ENCODE data around the gene TMEM63C.

DNA sequence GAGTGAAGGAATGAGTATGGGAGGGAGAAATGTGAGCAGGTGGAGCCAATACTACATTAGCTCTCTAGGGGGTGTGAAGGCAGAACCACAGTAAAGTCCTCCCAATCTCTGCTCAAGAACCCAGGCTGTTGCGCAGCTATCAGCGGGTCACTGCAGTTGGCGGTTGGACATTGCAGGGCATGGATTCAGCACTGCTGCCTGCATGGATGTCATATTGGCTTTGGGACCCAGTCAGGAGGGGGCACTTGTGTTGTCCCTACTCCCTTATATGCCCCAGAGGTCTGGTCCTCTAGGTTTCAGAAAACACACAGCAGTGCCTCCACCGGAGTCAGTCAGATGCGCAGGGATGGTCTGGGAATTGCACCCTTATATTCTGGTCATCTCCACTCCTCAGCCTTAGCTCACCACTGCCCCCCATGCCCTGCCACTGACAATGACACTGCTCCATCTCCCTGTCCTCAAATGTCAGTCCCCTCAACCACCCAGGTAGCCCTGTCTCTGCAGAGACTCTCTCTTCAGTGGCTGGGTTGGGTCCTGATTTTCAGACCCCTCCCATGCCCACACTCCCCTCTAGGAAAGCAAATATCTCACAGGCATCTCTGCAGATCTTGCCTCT lies 49.6 kb upstream of the TMEM63C start:
- TF ChIP-seq, protein P1, sequence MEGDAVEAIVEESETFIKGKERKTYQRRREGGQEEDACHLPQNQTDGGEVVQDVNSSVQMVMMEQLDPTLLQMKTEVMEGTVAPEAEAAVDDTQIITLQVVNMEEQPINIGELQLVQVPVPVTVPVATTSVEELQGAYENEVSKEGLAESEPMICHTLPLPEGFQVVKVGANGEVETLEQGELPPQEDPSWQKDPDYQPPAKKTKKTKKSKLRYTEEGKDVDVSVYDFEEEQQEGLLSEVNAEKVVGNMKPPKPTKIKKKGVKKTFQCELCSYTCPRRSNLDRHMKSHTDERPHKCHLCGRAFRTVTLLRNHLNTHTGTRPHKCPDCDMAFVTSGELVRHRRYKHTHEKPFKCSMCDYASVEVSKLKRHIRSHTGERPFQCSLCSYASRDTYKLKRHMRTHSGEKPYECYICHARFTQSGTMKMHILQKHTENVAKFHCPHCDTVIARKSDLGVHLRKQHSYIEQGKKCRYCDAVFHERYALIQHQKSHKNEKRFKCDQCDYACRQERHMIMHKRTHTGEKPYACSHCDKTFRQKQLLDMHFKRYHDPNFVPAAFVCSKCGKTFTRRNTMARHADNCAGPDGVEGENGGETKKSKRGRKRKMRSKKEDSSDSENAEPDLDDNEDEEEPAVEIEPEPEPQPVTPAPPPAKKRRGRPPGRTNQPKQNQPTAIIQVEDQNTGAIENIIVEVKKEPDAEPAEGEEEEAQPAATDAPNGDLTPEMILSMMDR (IDR thresholded peaks at IDR 0.05; ENCODE audit: poor library complexity): no peak
- no peak for TF ChIP-seq EZH2phosphoT487 (IDR thresholded peaks at IDR 0.05; ENCODE audit: low read depth, severe bottlenecking, unreplicated experiment)

Measured in hepatocyte (in vitro differentiated cells).